GM21390 (cell line): ENCODE data around the gene RUNX2.

ENCODE experiments used
- ATAC-seq: cut with Tn5 transposase; IDR thresholded peaks from one replicate; pipeline ENCODE4 v1.9.1; 2021; ENCODE audit not compliant: unreplicated experiment

RUNX2 gene

DNA sequence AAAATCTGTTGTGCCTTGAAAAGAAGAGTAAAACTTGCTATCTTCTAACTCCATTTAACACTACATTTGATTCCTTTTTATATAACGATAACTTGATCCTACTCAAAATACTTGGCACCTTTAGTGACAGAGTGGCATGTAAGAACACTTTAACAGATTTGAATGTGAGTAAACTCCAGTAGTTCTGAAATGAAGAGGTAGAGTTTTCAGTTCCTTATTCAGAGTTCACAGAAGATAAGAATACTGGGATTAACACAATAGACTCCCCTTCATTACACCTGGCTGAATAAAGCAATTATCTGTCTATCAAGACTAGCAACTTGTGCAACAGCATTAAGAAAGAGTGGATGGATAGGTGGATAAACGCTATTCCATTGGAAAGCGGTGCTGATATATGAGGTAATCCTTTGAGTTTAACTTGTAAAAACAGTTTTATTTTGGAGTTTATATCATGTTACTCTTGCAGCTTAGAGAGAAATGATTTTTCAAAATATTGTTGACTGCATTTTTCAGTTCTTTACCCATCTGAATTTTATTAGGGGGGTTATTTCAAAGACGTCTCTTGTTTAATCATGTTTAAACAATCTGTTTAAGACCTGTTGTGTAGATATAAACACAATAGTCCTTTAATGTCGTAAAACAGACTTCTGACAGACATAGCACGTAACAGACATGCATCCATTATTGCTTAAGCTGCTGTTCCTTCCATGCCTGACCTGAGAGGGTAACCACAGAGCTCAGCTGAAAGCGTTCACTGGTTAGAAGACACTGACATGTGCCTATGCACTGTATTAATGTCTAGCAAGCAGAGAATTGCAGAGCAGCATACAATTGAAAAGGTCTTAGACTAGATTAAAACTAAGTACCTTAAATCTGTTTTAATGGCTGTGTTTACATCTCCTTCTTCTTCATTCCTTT is 152.0 kb downstream of the RUNX2 start:
- peak; percentile 82 for ATAC-seq

DNA sequence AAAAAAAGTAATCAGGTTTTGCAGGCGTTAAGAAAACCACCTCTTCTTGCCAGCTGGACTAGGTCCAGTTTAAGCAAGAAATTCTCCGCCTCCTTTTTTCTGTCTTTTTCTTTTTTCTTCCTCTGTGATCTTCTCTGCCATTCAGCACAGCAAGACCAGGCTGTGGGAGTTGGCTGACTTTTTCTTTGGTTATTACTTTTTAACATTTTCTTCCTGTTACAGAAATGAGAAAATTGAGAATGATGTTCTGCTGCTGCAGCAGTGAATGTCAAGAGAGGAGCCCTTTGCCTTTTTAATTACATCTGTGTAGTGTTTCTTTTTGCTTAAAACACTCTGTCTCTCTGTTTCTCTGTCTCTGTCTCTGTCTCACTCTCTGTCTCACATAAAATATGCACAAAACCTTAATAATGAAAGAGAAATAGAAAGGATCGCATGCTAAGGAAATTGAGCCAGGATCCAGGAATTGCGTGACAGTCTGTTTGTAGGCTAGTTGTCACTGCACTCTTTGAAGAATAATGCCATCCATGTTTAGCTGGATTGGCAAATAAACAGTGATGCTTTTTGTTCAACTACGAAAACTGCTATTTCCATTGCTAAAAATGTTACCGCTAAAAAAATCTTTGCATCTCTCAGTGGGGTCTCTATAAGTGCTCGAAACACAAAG is 152.8 kb downstream of the RUNX2 start:
- ATAC-seq, result no peak

DNA sequence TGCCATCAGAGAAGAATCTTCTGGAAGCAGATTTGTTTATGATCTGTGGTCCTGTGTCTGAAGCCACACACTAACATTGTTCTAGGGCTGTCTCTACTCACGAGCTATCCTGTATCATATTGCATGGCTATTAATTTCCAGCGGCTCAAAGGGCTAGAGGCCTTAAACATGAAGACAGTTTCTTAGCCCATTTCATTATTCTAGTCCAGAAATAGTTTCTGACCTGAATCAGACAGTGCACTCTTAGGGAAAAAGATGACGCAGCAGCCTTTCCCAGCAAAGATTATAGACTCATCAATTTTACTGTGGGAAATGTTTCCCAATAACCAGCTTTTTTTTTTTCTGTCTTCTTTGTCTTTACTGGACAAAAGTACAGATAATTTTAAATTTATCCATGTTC is 154.9 kb downstream of the RUNX2 start:
- ATAC-seq, result no peak

DNA sequence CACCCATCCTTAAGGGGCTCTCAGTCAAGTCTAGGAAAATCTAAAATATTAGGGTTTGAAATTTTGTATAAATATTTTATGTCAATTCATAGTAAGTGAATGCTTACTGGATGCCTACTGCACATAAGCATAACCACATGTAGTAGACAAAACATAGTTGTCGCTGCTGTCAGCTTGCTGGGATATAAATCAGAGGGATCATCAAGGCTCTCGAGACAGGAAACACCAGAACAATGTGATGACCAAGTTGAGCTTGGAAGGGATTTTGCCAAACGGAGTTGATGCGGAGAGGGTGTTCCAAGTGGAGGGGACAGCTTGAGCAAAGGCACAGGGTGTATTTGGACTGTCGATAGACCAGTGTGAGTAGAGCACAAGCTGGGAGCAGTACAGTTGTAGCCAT is 155.4 kb downstream of the RUNX2 start:
- no peak for ATAC-seq

DNA sequence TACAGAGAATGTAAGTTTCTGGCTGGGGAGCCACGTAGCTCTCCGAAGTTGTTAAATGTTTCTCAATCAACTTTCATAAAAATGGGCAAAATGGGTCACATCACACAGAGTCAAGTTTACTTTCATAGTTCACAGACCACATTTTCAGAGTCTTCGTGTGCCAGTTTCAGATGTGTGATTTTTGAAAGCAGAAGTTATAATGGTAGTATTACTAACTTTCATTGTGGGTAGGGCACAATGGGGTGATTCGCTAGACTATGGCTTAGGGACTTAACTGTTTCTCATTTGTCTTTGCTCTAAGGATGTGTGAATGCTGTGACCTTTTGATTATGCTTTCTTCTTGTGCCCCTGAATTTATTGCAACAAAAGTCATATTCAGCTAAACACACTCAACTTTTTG is 158.6 kb downstream of the RUNX2 start:
- ATAC-seq, result no peak

- ATAC-seq, result peak; percentile 54
Observed at GRCh38 chr6:45487645-45488044, 159.5 kb downstream of the RUNX2 start.

DNA sequence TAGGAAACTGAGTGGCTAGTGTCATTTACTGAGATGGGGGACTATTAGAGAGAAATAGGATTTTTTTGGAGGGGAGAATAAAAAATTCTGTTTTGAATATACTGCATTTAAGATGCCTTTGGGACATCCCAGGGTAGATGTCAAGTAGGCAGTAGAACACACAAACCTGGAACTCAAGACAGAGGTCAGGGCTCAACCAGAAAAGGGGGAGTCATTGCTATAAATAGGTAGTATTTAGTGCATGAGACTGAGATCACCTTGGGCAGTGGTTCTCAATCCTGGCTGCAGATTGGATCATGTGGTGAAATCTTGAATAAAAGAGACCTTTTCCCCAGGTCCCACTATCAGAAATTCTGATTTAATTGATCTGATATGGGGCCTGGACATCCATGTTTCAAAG is 160.1 kb downstream of the RUNX2 start:
- no peak for ATAC-seq

DNA sequence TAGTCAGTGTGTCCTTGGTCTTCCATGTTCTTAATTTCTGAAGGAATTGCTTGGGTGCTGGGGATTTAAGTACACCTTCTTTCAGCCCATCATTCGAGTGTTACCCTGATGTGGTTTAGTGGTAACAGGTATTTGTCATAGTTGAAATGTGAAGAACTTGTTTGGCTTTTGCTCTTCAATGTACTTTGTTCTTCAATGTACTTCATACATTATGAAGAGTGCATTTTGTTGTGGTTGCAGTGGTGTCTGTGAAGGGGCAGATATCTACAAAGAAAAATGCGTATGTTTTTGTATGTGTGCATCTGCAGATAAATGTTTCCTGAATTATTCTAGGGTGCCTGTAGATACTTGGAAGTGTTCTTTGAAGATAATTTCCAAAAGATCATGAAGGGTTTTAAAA is 160.8 kb downstream of the RUNX2 start:
- no peak for ATAC-seq

- no peak for ATAC-seq
Observed at GRCh38 chr6:45491048-45491735, 163.1 kb downstream of the RUNX2 start.

- ATAC-seq, result no peak
Observed at GRCh38 chr6:45491874-45492273, 163.7 kb downstream of the RUNX2 start.

- ATAC-seq, result no peak
Observed at GRCh38 chr6:45493761-45494160, 165.6 kb downstream of the RUNX2 start.

GRCh38 chr6:45494416-45495135 is 166.4 kb downstream of the RUNX2 start:
- ATAC-seq, result no peak

- ATAC-seq, result no peak
Observed at GRCh38 chr6:45495429-45496084, 167.4 kb downstream of the RUNX2 start.

DNA sequence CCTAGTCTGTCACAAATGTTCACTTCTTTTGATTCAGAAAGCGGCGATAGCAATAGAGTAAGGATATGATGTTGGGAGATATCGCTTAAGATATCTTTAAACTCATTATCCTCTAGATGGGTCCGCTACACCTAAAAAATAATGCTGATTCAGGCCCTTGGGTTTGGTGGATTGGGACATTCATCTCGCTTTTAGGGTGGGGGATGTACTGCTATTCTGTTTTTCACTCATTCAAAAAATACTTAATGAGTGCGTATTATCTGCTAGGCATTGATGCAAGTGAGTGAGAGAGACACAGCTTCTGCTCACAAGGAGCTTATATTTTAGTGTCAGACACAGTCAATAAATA is 167.9 kb downstream of the RUNX2 start:
- ATAC-seq, result no peak

- ATAC-seq, result no peak
Observed at GRCh38 chr6:45498591-45498990, 170.5 kb downstream of the RUNX2 start.

- ATAC-seq, result no peak
Observed at GRCh38 chr6:45500924-45501816, 173.0 kb downstream of the RUNX2 start.

DNA sequence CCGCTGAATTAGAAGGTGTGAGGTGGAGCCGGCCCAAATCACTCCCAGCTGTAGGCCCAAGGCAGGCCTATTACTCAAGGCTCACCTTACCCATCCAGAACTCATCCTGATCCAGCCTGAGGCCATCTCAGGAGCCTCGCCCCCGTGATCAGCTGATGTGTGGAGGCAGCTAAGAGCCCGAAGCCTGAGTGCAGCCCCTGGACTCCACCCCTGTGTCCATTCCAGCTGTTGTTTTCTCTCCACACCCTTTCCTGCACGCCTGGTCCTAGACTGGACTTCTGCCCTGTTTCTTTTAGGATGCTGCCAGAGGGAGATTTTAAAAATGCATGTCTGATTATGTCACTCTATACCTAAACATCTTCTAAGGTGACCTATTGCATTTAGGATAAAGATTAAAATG is 174.3 kb downstream of the RUNX2 start:
- no peak for ATAC-seq

DNA sequence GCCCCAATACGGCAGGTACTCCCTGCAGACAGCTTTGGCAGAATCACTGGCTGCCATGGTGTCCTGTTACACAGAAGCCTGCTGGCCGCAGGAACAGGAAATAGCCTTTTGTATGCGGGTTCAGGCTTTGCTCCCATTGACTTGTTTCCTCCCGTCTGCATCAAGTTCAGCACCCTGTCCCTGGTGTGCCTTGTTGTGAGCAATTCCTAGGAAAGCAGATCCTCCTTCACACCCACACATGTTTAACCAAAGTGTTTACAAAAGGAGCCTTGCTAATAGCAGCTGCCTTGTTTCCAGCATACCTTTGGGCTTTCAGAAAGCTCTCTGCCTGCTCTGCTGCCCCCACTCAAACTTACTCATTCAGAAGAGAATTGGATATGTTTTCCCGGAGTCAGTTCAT is 176.8 kb downstream of the RUNX2 start:
- no peak for ATAC-seq

- ATAC-seq, result no peak
Observed at GRCh38 chr6:45505470-45505869, 177.3 kb downstream of the RUNX2 start.

GRCh38 chr6:45507186-45507585 is 179.1 kb downstream of the RUNX2 start:
- no peak for ATAC-seq
